A549 (cell line): ENCODE data around the gene MSI2. TPM values are rescaled to one million over a fixed set of nuclear protein-coding genes. Genes with fewer than 3 reads are reported as not detected.

ENCODE experiments used
- ATAC-seq, 2 experiments: fragments of 200-7000 bp in 1 of 2; fragments of >200 bp in 1 of 2; cut with Nextera tagmentation in 1 of 2; cut with Tn5 transposase in 1 of 2; 3 replicates each; pipeline versions ENCODE4 v1.8.0 to v1.9.1; 2018 to 2020; ENCODE audit warnings: mild to moderate bottlenecking in 1 of 2, moderate library complexity in 1 of 2
- CTCF ChIA-PET: fragments of 300-600 bp; sonication (Branson Sonifier 250); formaldehyde crosslinking; extraction: SDS; loops from one replicate; lab custom pipeline; 2021; ENCODE audit warnings: antibody characterized with exemption, inconsistent platforms; lab: Yijun Ruan, JAX
- POLR2A ChIA-PET: fragments of 350-600 bp; formaldehyde crosslinking; extraction: SDS; loops from one replicate; lab custom pipeline; 2021; ENCODE audit warnings: antibody characterized with exemption, inconsistent platforms; lab: Yijun Ruan, JAX
- DNase-seq, 2 experiments: peaks; one replicate each; pipeline versions ENCODE4 v3.0.0 to v3.0.0-alpha.2; 2011 to 2016; ENCODE audit warnings: low read depth in 1 of 2, low spot score in 1 of 2
- FAIRE-seq: peaks from 2 replicates; lab custom pipeline; 2011; peaks lifted over from hg19 to GRCh38; lab: Jason Lieb, UNC
- H3K27ac ChIP-seq, 2 experiments: fragments of >200 bp; sonication (Bioruptor Twin); formaldehyde crosslinking; 3 replicates each; pipeline ENCODE4 v1.5.1; 2016 to 2017
- H3K4me1 ChIP-seq: fragments of >200 bp; sonication (Bioruptor Twin); formaldehyde crosslinking; 3 replicates; pipeline ENCODE4 v1.6.1; 2016
- H3K4me2 ChIP-seq: fragments of >200 bp; sonication (Bioruptor Twin); formaldehyde crosslinking; 3 replicates; pipeline ENCODE4 v1.6.1; 2016
- H3K4me3 ChIP-seq: fragments of >200 bp; sonication (Bioruptor Twin); formaldehyde crosslinking; 3 replicates; pipeline ENCODE4 v1.5.1; 2016
- H3K9me3 ChIP-seq: fragments of >200 bp; sonication (Bioruptor Twin); formaldehyde crosslinking; 3 replicates; pipeline ENCODE4 v1.6.1; 2016
- ATOH8 ChIP-seq: fragments of 250-450 bp; sonication (Bioruptor Pico); IDR thresholded peaks from 2 replicates; pipeline ENCODE4 v1.5.0; 2020; ENCODE audit warnings: low read depth, mild to moderate bottlenecking, moderate library complexity
- BCL3 ChIP-seq: fragments of >200 bp; sonication (Bioruptor Twin); formaldehyde crosslinking; IDR thresholded peaks from 3 replicates; pipeline ENCODE4 v1.6.1; 2016
- BHLHE40 ChIP-seq: IDR thresholded peaks from 2 replicates; pipeline ENCODE4 v1.6.1; 2012; ENCODE audit warnings: low read depth, low read length, inconsistent platforms
- CBX2 ChIP-seq: fragments of 200-600 bp; sonication (generic); IDR thresholded peaks from 2 replicates; pipeline ENCODE4 v1.6.1; 2016; ENCODE audit warnings: low read depth, mild to moderate bottlenecking, borderline replicate concordance
- CBX8 ChIP-seq: fragments of 200-600 bp; sonication (generic); IDR thresholded peaks from 2 replicates; pipeline ENCODE4 v1.6.1; 2016
- CHD2 ChIP-seq: fragments of 150-350 bp; IDR thresholded peaks from 2 replicates; pipeline ENCODE4 v1.6.1; 2014; ENCODE audit warnings: low read length; ENCODE audit not compliant: partially characterized antibody
- E2F6 ChIP-seq: IDR thresholded peaks from 2 replicates; pipeline ENCODE4 v1.6.1; 2012; ENCODE audit warnings: low read depth, borderline replicate concordance
- EHF ChIP-seq: fragments of 250-450 bp; sonication (Bioruptor Pico); IDR thresholded peaks from 2 replicates; pipeline ENCODE4 v1.5.0; 2020; ENCODE audit warnings: mild to moderate bottlenecking
- EP300 ChIP-seq, 2 experiments: fragments of >200 bp; sonication (Bioruptor Twin); formaldehyde crosslinking; IDR thresholded peaks; 2 replicates in 1 of 2; 3 replicates in 1 of 2; pipeline ENCODE4 v1.6.1; 2016 to 2017
- FOSL2 ChIP-seq, 2 experiments: fragments of 450-650 bp in 1 of 2; fragments of >200 bp in 1 of 2; sonication (Bioruptor Twin) in 1 of 2; formaldehyde crosslinking; IDR thresholded peaks; 2 replicates each; pipeline versions ENCODE4 v1.5.0 to v1.6.1; 2016 to 2020; ENCODE audit warnings: mild to moderate bottlenecking in 1 of 2, moderate library complexity in 1 of 2
- HOXA7 ChIP-seq: fragments of 250-450 bp; sonication (Bioruptor Pico); IDR thresholded peaks from 2 replicates; pipeline ENCODE4 v1.5.0; 2020; ENCODE audit warnings: mild to moderate bottlenecking, moderate library complexity
- HOXB13 ChIP-seq: fragments of 250-450 bp; sonication (Bioruptor Pico); IDR thresholded peaks from 2 replicates; pipeline ENCODE4 v1.5.0; 2020; ENCODE audit warnings: low read depth, mild to moderate bottlenecking, moderate library complexity
- JUNB ChIP-seq: fragments of >200 bp; sonication (Bioruptor Twin); formaldehyde crosslinking; IDR thresholded peaks from 2 replicates; pipeline ENCODE4 v1.6.1; 2016
- KDM1A ChIP-seq: fragments of 200-600 bp; sonication (generic); IDR thresholded peaks from 2 replicates; pipeline ENCODE4 v1.6.1; 2016; ENCODE audit warnings: low read depth, mild to moderate bottlenecking
- KDM5A ChIP-seq: fragments of 200-600 bp; sonication (generic); IDR thresholded peaks from 2 replicates; pipeline ENCODE4 v1.6.1; 2016; ENCODE audit warnings: antibody characterized with exemption, mild to moderate bottlenecking
- NFE2L2 ChIP-seq: fragments of 150-350 bp; conservative IDR thresholded peaks from 2 replicates; pipeline ENCODE4 v1.6.1; 2014; ENCODE audit warnings: low read length
- NPAS2 ChIP-seq: fragments of 250-450 bp; sonication (Bioruptor Pico); IDR thresholded peaks from 2 replicates; pipeline ENCODE4 v1.8.0; 2022; ENCODE audit warnings: mild to moderate bottlenecking, moderate library complexity, borderline replicate concordance
- PBX3 ChIP-seq: IDR thresholded peaks from 2 replicates; pipeline ENCODE4 v1.6.1; 2012
- POLR2A ChIP-seq: IDR thresholded peaks from 2 replicates; pipeline ENCODE4 v1.6.1; 2012; ENCODE audit warnings: mild to moderate bottlenecking, low read length
- RAD21 ChIP-seq, 2 experiments: fragments of >200 bp in 1 of 2; sonication (Bioruptor Twin) in 1 of 2; formaldehyde crosslinking in 1 of 2; IDR thresholded peaks in 1 of 2; conservative IDR thresholded peaks in 1 of 2; 2 replicates in 1 of 2; 3 replicates in 1 of 2; pipeline ENCODE4 v1.6.1; 2012 to 2018; ENCODE audit warnings: inconsistent platforms in 1 of 2
- RCOR1 ChIP-seq: fragments of 150-350 bp; IDR thresholded peaks from 2 replicates; pipeline ENCODE4 v1.6.1; 2014; ENCODE audit warnings: antibody characterized with exemption, low read length, low read depth
- SMC3 ChIP-seq: fragments of >200 bp; sonication (Bioruptor Twin); formaldehyde crosslinking; IDR thresholded peaks from 3 replicates; pipeline ENCODE4 v1.6.1; 2018; ENCODE audit warnings: inconsistent platforms
- SREBF2 ChIP-seq: fragments of 450-650 bp; IDR thresholded peaks from 2 replicates; pipeline ENCODE4 v1.6.1; 2014; ENCODE audit warnings: mild to moderate bottlenecking, moderate library complexity
- TFCP2L1 ChIP-seq: fragments of 250-450 bp; sonication (Bioruptor Pico); IDR thresholded peaks from 2 replicates; pipeline ENCODE4 v1.5.0; 2021; ENCODE audit warnings: mild to moderate bottlenecking
- USF2 ChIP-seq: fragments of 450-650 bp; IDR thresholded peaks from 2 replicates; pipeline ENCODE4 v1.6.1; 2014; ENCODE audit warnings: antibody characterized with exemption
- ZFP36 ChIP-seq: fragments of 450-650 bp; IDR thresholded peaks from 2 replicates; pipeline ENCODE4 v1.6.1; 2014; ENCODE audit warnings: borderline replicate concordance; ENCODE audit not compliant: partially characterized antibody
- WGBS: methylation state at CpG from one replicate; pipeline ENCODE4 v1.1.6; 2017; ENCODE audit errors: missing lambda C conversion rate; 5-methylcytosine and 5-hydroxymethylcytosine counted together
- polyA plus RNA-seq, 4 experiments: library from polyadenylated mRNA; depleted of rRNA in 3 of 4; stranded (reverse); fragments of >200 nt; fragmentation: RNase III in 1 of 4; extraction: RNeasy Plus Mini Kit Qiagen cat#74134 plus additional on column Dnase treatment in 1 of 4; gene quantifications; 2 replicates in 3 of 4; 3 replicates in 1 of 4; pipeline ENCODE4 v1.2.3, GENCODE V29; 2011 to 2017
- TF ChIP-seq, protein P1 (sequence below): fragments of >200 bp; sonication (Bioruptor Twin); formaldehyde crosslinking; IDR thresholded peaks from 2 replicates; pipeline ENCODE4 v1.6.1; 2016

MSI2 gene
- polyA plus RNA-seq, 2 of the 4 experiments (the other 2 are of a cell fraction), result 43.6 to 44.4 TPM

- no peak for DNase-seq
- peaks cover 14% of the 10 kb centered on the region; the same call in 2 of the 3 replicates for H3K9me3 ChIP-seq
- FAIRE-seq, result no peak
- POLR2A ChIA-PET, result interaction anchor here (0.6 kb wide), 1 partner anchor 206 kb away, joined by 3 read pairs; no protein-coding TSS in a partner anchor
- H3K27ac ChIP-seq, result no peak overlapping the region
- H3K4me3 ChIP-seq, result no peak overlapping the region
- H3K4me2 ChIP-seq, result no peak overlapping the region
- TF ChIP-seq RAD21 (conservative IDR thresholded peaks at IDR 0.05 in 1 of 2, IDR thresholded peaks at IDR 0.05 in 1 of 2), result no peak
- TF ChIP-seq CHD2, result no peak
- TF ChIP-seq TFCP2L1 (CRISPR knock-in tag), result no peak
- no peak for TF ChIP-seq ZFP36
- TF ChIP-seq KDM1A, result no peak
- peaks cover 26% of the 10 kb centered on the region for H3K4me1 ChIP-seq
- CTCF ChIA-PET, result interaction anchor here (1.0 to 2.8 kb wide), 5 partner anchors 30 to 899 kb away, joined by 3 to 14 read pairs (median 4); no protein-coding TSS in a partner anchor
- ATAC-seq, result no peak
- 66% methylated on average over 5 of the region's 5 CpGs for WGBS
These were observed 43.0 kb upstream of the MSI2 start for GRCh38 chr17:57213180-57213825.

DNA sequence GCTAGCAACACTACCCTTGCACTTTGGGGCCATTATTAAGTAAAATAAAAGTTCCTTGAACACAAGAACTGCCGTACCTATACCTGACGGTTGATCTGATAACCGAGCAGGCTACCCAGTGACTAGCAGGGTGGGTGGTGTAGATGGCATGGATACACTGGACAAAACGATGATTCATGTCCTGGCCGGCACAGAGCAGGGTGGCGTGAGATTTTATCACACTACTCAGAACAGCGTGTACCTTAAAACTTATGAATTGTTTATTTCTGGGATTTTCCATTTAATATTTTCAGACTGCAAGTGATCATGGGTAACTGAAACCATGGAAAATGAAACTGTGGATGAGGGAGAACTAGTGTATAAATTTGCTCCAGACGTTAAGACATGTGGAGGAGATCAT is 41.0 kb upstream of the MSI2 start:
- CTCF ChIA-PET, result interaction anchor here (1.3 kb wide), 1 partner anchor 28 kb away, joined by 5 read pairs; no protein-coding TSS in a partner anchor
- POLR2A ChIA-PET, result no interaction called here
- WGBS, result 51% methylated on average over 8 of the region's 8 CpGs
- H3K4me2 ChIP-seq, result peak overlapping the region; percentile 38
- peak overlapping the region in 1 of 2 experiments; percentile 51; a peak in 1 of 6 replicates for H3K27ac ChIP-seq
- no peak overlapping the region for H3K4me3 ChIP-seq
- FAIRE-seq, result no peak
- TF ChIP-seq RAD21 (conservative IDR thresholded peaks at IDR 0.05 in 1 of 2, IDR thresholded peaks at IDR 0.05 in 1 of 2) (no peak), ATOH8 (CRISPR knock-in tag) (no peak), FOSL2 (IDR thresholded peaks at IDR 0.05) (no peak), FOSL2 (CRISPR knock-in tag; IDR thresholded peaks at IDR 0.05) (no peak), HOXB13 (CRISPR knock-in tag) (no peak), CBX2 (no peak), KDM5A (no peak), SMC3 (no peak), USF2 (no peak)
- TF ChIP-seq, protein P1, sequence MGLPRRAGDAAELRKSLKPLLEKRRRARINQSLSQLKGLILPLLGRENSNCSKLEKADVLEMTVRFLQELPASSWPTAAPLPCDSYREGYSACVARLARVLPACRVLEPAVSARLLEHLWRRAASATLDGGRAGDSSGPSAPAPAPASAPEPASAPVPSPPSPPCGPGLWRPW, result no peak
- TF ChIP-seq, all 56 proteins: peak for 0
- ATAC-seq (peak in 1 of 2 experiments; percentile 66; a peak in 3 of 6 replicates), DNase-seq (no peak)
- peaks cover 23% of the 10 kb centered on the region for H3K4me1 ChIP-seq
- H3K9me3 ChIP-seq, result 0 out of 3 replicates have a peak, but pooled peaks cover 5% of the 10 kb centered on the region

- Histone ChIP-seq H3K9me3 (peaks cover 36% of the 10 kb centered on the region), H3K4me1 (no peaks in the 10 kb centered on the region), H3K4me2 (no peak overlapping the region), H3K27ac (no peak overlapping the region), H3K4me3 (no peak overlapping the region)
- ATAC-seq, result no peak
- ChIA-PET POLR2A (no interaction called here), CTCF (interaction anchor here (0.6 to 2.4 kb wide), 2 partner anchors 22 to 791 kb away, joined by 3 to 9 read pairs; no protein-coding TSS in a partner anchor)
- 20% methylated on average over 3 of the region's 3 CpGs for WGBS
- no peak for FAIRE-seq
- no peak for DNase-seq
- TF ChIP-seq NFE2L2, result no peak
- TF ChIP-seq BCL3, result no peak
- no peak for TF ChIP-seq HOXB13 (CRISPR knock-in tag)
- no peak for TF ChIP-seq JUNB
- TF ChIP-seq BHLHE40, result no peak
- TF ChIP-seq EP300 (IDR thresholded peaks at IDR 0.05), result no peak
- no peak for TF ChIP-seq HOXA7 (CRISPR knock-in tag)
- no peak for TF ChIP-seq CBX8
- TF ChIP-seq E2F6, result no peak
- no peak for TF ChIP-seq RCOR1
- TF ChIP-seq SREBF2, result no peak
- TF ChIP-seq CHD2, result no peak
- TF ChIP-seq NPAS2, result no peak
- no peak for TF ChIP-seq POLR2A
- no peak for TF ChIP-seq PBX3
- TF ChIP-seq EHF (CRISPR knock-in tag), result no peak
These were observed 34.7 kb upstream of the MSI2 start for GRCh38 chr17:57221366-57222350.
